Thoracic aorta (tissue), 2 donors: ENCODE data around the gene SLC39A2. TPM values are rescaled to one million over a fixed set of nuclear protein-coding genes. Genes with fewer than 3 reads are reported as not detected.

ENCODE experiments used
- ATAC-seq: fragments of 150-250 bp; one replicate; pipeline ENCODE4 v1.8.0; 2017; ENCODE audit warnings: low read depth; ENCODE audit not compliant: insufficient number of reproducible peaks, low FRiP score
- DNase-seq: peaks from one replicate; pipeline ENCODE4 v3.0.0-alpha.2; 2020; ENCODE audit warnings: low spot score
- H3K27ac ChIP-seq, 2 donors: fragments of 200-600 bp; sonication (generic); 1 replicate in 1 of 2; 2 replicates in 1 of 2; pipeline ENCODE4 v1.5.1; 2016; ENCODE audit warnings: mild to moderate bottlenecking in 2 of 2, moderate library complexity in 2 of 2
- H3K27me3 ChIP-seq: fragments of 200-600 bp; sonication (generic); replicated peaks from 2 replicates; pipeline ENCODE4 v1.6.0; 2016; ENCODE audit warnings: mild to moderate bottlenecking; ENCODE audit not compliant: insufficient read depth
- H3K36me3 ChIP-seq: fragments of 200-600 bp; sonication (generic); one replicate; pipeline ENCODE4 v1.5.1; 2016
- H3K4me1 ChIP-seq, 2 donors: fragments of 200-600 bp; sonication (generic); 1 replicate in 1 of 2; 2 replicates in 1 of 2; pipeline versions ENCODE4 v1.5.1 to v1.6.0; 2016; ENCODE audit warnings: low read depth in 2 of 2, mild to moderate bottlenecking in 1 of 2; ENCODE audit not compliant: control insufficient read depth in 1 of 2
- H3K4me3 ChIP-seq: fragments of 200-600 bp; sonication (generic); 2 replicates; pipeline ENCODE4 v1.5.1; 2016; ENCODE audit warnings: mild to moderate bottlenecking
- H3K9me3 ChIP-seq: fragments of 200-600 bp; sonication (generic); 2 replicates; pipeline ENCODE4 v1.5.1; 2016
- total RNA-seq, 2 donors: library from RNA; depleted of rRNA; stranded (reverse); fragments of >200 nt; gene quantifications; one replicate each; pipeline versions ENCODE4 v1.1.0 to v1.2.3, GENCODE V29; 2016
- TF ChIP-seq, protein P1 (sequence below): fragments of 200-600 bp; sonication (generic); IDR thresholded peaks from one replicate; pipeline ENCODE4 v1.5.1; 2019; ENCODE audit warnings: antibody characterized with exemption

Gene SLC39A2
- total RNA-seq, 2 donors from 2014 or later = not detected

DNA sequence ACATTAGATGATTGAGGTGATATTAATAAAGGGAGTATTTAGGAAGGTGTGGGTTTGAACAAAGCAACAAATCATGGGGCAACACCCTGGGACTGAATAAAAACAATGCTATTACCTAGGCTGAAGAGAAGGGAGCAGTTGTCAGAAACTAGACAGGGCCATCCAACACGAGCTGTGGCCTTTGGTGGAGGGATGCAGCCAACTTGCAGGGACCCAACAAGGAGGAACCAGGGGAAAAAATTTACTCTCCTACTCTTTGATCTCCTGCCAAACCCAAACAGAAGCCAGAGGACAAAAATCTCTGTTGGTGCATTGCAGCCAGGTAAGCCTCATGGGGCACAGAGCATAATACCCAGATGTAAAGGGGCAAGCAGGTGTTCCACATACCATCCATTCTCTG is 12.0 kb downstream of the SLC39A2 start:
- no peak overlapping the region for H3K4me3 ChIP-seq
- no peak overlapping the region for H3K27ac ChIP-seq
- ATAC-seq (no peak), DNase-seq (no peak)
- no peaks in the 10 kb centered on the region for H3K36me3 ChIP-seq
- TF ChIP-seq, protein P1, sequence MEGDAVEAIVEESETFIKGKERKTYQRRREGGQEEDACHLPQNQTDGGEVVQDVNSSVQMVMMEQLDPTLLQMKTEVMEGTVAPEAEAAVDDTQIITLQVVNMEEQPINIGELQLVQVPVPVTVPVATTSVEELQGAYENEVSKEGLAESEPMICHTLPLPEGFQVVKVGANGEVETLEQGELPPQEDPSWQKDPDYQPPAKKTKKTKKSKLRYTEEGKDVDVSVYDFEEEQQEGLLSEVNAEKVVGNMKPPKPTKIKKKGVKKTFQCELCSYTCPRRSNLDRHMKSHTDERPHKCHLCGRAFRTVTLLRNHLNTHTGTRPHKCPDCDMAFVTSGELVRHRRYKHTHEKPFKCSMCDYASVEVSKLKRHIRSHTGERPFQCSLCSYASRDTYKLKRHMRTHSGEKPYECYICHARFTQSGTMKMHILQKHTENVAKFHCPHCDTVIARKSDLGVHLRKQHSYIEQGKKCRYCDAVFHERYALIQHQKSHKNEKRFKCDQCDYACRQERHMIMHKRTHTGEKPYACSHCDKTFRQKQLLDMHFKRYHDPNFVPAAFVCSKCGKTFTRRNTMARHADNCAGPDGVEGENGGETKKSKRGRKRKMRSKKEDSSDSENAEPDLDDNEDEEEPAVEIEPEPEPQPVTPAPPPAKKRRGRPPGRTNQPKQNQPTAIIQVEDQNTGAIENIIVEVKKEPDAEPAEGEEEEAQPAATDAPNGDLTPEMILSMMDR = no peak
- H3K4me1 ChIP-seq = no peaks in the 10 kb centered on the region
- H3K9me3 ChIP-seq = no peaks in the 10 kb centered on the region
- no peaks in the 10 kb centered on the region for H3K27me3 ChIP-seq

DNA sequence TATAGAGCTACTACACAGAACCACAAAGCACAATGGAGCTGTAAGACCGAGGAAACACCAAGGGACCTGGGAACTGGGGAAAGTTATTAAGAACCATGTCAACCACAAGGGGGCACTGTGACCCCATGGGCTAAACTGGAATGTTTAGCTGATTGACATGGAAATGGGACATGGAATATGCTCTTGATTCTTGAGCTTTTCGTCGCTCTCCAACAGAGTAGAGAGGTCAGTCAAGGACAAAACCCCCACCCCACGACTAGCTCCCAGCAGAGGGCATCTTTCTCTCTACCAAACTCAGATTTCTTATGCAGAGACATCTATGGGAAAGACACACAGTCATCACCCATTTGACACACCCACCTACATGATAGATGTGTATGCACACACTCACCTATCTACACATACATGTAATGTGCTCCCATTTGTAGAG is 15.7 kb downstream of the SLC39A2 start:
- Histone ChIP-seq H3K9me3 (no peaks in the 10 kb centered on the region), H3K4me1 (no peaks in the 10 kb centered on the region), H3K27ac (no peak overlapping the region), H3K4me3 (no peak overlapping the region), H3K27me3 (no peaks in the 10 kb centered on the region), H3K36me3 (peaks cover 24% of the 10 kb centered on the region)
- DNase-seq (peak; percentile 47), ATAC-seq (peak; percentile 88)
- TF ChIP-seq, protein P1 = peak; percentile 95

DNA sequence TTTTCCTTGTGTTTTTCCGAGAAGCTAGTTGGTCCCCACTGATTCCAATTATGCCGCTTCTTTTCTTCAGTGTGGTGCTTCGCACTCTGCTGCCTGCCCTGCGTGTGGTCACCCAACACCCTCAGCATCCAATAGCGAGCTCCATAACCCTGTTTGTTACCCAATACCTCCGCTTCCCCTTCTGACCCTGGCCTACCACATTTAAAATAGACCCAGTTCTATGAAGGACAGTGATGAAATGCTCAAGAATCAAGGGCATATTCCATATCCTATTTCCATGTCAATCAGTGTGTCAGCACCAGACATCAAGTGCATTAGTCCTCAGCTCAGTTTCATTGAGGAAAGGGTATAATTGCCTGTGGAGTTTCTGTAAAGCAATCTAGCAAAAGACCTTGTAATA is 16.2 kb downstream of the SLC39A2 start:
- Histone ChIP-seq H3K27ac (no peak overlapping the region), H3K36me3 (peaks cover 24% of the 10 kb centered on the region), H3K4me3 (no peak overlapping the region), H3K27me3 (no peaks in the 10 kb centered on the region), H3K4me1 (no peaks in the 10 kb centered on the region), H3K9me3 (no peaks in the 10 kb centered on the region)
- ATAC-seq (no peak), DNase-seq (no peak)
- TF ChIP-seq, protein P1 = no peak

- Histone ChIP-seq H3K4me3 (no peak overlapping the region), H3K27ac (no peak overlapping the region), H3K27me3 (no peaks in the 10 kb centered on the region), H3K4me1 (no peaks in the 10 kb centered on the region), H3K36me3 (peaks cover 37% of the 10 kb centered on the region), H3K9me3 (no peaks in the 10 kb centered on the region)
- TF ChIP-seq, protein P1 = no peak
- no peak for DNase-seq
- no peak for ATAC-seq
Measured at GRCh38 chr14:21016413-21017190, 17.5 kb downstream of the SLC39A2 start.

DNA sequence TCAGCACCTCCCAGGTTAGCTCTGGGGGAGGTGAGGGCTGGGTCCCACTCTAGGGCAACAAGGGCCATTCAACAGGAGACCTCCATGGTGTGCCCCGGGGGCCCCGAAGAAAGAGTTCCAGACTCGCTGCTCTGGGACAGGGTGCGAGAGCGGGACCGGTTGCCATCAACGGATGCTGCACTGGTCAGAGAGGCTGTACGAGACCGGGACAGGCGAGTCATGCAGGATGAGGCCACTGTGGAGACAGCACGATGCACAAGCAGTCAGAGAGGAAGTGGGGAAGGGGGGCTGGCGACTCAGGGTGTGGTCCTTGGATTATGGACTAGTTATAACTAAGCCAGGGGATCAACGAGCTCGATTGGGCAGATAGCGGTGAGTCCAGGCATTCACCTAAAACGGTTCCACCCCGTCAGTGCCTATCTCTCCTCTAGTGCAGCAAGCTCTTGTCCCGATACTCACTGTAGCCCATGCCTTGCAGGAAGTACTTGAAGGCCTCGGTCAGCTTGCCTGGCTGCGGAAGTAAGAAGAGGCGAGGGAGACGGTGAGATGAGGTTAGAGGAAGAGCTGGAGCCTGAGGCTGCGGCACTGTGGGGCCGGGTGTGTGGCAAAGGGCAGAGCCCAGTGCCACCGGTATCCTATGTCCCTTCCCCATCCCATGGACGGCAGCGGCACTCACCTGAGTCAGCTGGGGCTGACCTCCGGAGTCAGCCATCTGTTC is 18.6 kb downstream of the SLC39A2 start:
- H3K4me1 ChIP-seq = peaks cover 0 to 5% of the 10 kb centered on the region in 2 donors
- H3K4me3 ChIP-seq = no peak overlapping the region
- H3K36me3 ChIP-seq = peaks cover 39% of the 10 kb centered on the region
- no peaks in the 10 kb centered on the region for H3K9me3 ChIP-seq
- ATAC-seq (no peak), DNase-seq (no peak)
- H3K27me3 ChIP-seq = no peaks in the 10 kb centered on the region
- H3K27ac ChIP-seq = no peak overlapping the region
- TF ChIP-seq, protein P1 = no peak
